ENCODE measurements around the gene SULT4A1.
"Not testable (repeated sequence)": the region's sequence is repeated elsewhere in the genome, so short reads cannot be mapped to it uniquely, and the experiment has no call there.

The SULT4A1 gene

GRCh38 chr22:43862074-43862881 is at the start of gene SULT4A1:
TSS of gene SULT4A1 (minus strand) at chr22:43862513. CDS start at chr22:43862382, 131 bp downstream.
- no peak within 1 kb of the TSS for H3K27ac Mint-ChIP-seq
- no peak within 1 kb of the TSS for H3K4me3 Mint-ChIP-seq
- no peaks in the 10 kb centered on the region for H3K4me1 Mint-ChIP-seq (ENCODE audit: low read depth)
- peaks cover 38% of the 10 kb centered on the region for H3K27me3 Mint-ChIP-seq (ENCODE audit: low read depth)
- H3K36me3 Mint-ChIP-seq (ENCODE audit: low read depth), result no peaks in the 10 kb centered on the region
- no peaks in the 10 kb centered on the region for H3K9me3 Mint-ChIP-seq

GRCh38 chr22:43911351-43911750 is 49.0 kb upstream of the SULT4A1 start:
- Mint-ChIP-seq H3K4me1 (ENCODE audit: low read depth) (no peaks in the 10 kb centered on the region), H3K27ac (no peak overlapping the region), H3K27me3 (ENCODE audit: low read depth) (peaks cover 31% of the 10 kb centered on the region), H3K9me3 (no peaks in the 10 kb centered on the region), H3K4me3 (no peak overlapping the region), H3K36me3 (ENCODE audit: low read depth) (no peaks in the 10 kb centered on the region)

GRCh38 chr22:43910178-43910695 is 47.9 kb upstream of the SULT4A1 start:
- H3K27me3 Mint-ChIP-seq (ENCODE audit: low read depth), result peaks cover 31% of the 10 kb centered on the region
- no peaks in the 10 kb centered on the region for H3K36me3 Mint-ChIP-seq (ENCODE audit: low read depth)
- H3K4me3 Mint-ChIP-seq, result no peak overlapping the region
- H3K27ac Mint-ChIP-seq, result no peak overlapping the region
- no peaks in the 10 kb centered on the region for H3K4me1 Mint-ChIP-seq (ENCODE audit: low read depth)
- H3K9me3 Mint-ChIP-seq, result no peaks in the 10 kb centered on the region

- Mint-ChIP-seq H3K27ac (no peak overlapping the region), H3K4me3 (no peak overlapping the region), H3K36me3 (ENCODE audit: low read depth) (no peaks in the 10 kb centered on the region), H3K9me3 (no peaks in the 10 kb centered on the region), H3K27me3 (ENCODE audit: low read depth) (peaks cover 31% of the 10 kb centered on the region), H3K4me1 (ENCODE audit: low read depth) (no peaks in the 10 kb centered on the region)
Measured at GRCh38 chr22:43909708-43910107, 47.4 kb upstream of the SULT4A1 start.

GRCh38 chr22:43905681-43906080 is 43.4 kb upstream of the SULT4A1 start:
- no peaks in the 10 kb centered on the region for H3K4me1 Mint-ChIP-seq (ENCODE audit: low read depth)
- no peak overlapping the region for H3K27ac Mint-ChIP-seq

GRCh38 chr22:43904412-43904811 is 42.1 kb upstream of the SULT4A1 start:
- H3K4me3 Mint-ChIP-seq; H3K4me1 Mint-ChIP-seq (ENCODE audit: low read depth); H3K27ac Mint-ChIP-seq; H3K9me3 Mint-ChIP-seq; H3K27me3 Mint-ChIP-seq (ENCODE audit: low read depth); H3K36me3 Mint-ChIP-seq (ENCODE audit: low read depth): not testable (repeated sequence)

More at GRCh38 chr22:43905681-43906080, 43.4 kb upstream of the SULT4A1 start:
- no peak overlapping the region for H3K4me3 Mint-ChIP-seq
- no peaks in the 10 kb centered on the region for H3K36me3 Mint-ChIP-seq (ENCODE audit: low read depth)
- H3K9me3 Mint-ChIP-seq, result no peaks in the 10 kb centered on the region
- peaks cover 5% of the 10 kb centered on the region for H3K27me3 Mint-ChIP-seq (ENCODE audit: low read depth)

- H3K27ac Mint-ChIP-seq, H3K4me3 Mint-ChIP-seq, H3K9me3 Mint-ChIP-seq: not testable (repeated sequence)
Measured at GRCh38 chr22:43903033-43903432, 40.7 kb upstream of the SULT4A1 start.

GRCh38 chr22:43901976-43902643 is 39.8 kb upstream of the SULT4A1 start:
- H3K27ac Mint-ChIP-seq, result no peak overlapping the region
- no peaks in the 10 kb centered on the region for H3K36me3 Mint-ChIP-seq (ENCODE audit: low read depth)
- no peaks in the 10 kb centered on the region for H3K4me1 Mint-ChIP-seq (ENCODE audit: low read depth)
- no peak overlapping the region for H3K4me3 Mint-ChIP-seq
- H3K9me3 Mint-ChIP-seq, result no peaks in the 10 kb centered on the region
- no peaks in the 10 kb centered on the region for H3K27me3 Mint-ChIP-seq (ENCODE audit: low read depth)

More at GRCh38 chr22:43903033-43903432, 40.7 kb upstream of the SULT4A1 start:
- H3K27me3 Mint-ChIP-seq (ENCODE audit: low read depth); H3K4me1 Mint-ChIP-seq (ENCODE audit: low read depth); H3K36me3 Mint-ChIP-seq (ENCODE audit: low read depth): not testable (repeated sequence)

- no peaks in the 10 kb centered on the region for H3K36me3 Mint-ChIP-seq (ENCODE audit: low read depth)
- no peaks in the 10 kb centered on the region for H3K9me3 Mint-ChIP-seq
- H3K4me3 Mint-ChIP-seq, result no peak overlapping the region
- H3K4me1 Mint-ChIP-seq (ENCODE audit: low read depth), result no peaks in the 10 kb centered on the region
- no peaks in the 10 kb centered on the region for H3K27me3 Mint-ChIP-seq (ENCODE audit: low read depth)
- H3K27ac Mint-ChIP-seq, result no peak overlapping the region
Measured at GRCh38 chr22:43900206-43900605, 37.9 kb upstream of the SULT4A1 start.

GRCh38 chr22:43897751-43898261 is 35.5 kb upstream of the SULT4A1 start:
- Mint-ChIP-seq H3K4me1 (ENCODE audit: low read depth) (no peaks in the 10 kb centered on the region), H3K9me3 (no peaks in the 10 kb centered on the region), H3K27ac (no peak overlapping the region), H3K27me3 (ENCODE audit: low read depth) (peaks cover 7% of the 10 kb centered on the region), H3K4me3 (no peak overlapping the region), H3K36me3 (ENCODE audit: low read depth) (no peaks in the 10 kb centered on the region)

- Mint-ChIP-seq H3K27ac (no peak overlapping the region), H3K36me3 (ENCODE audit: low read depth) (no peaks in the 10 kb centered on the region), H3K4me1 (ENCODE audit: low read depth) (no peaks in the 10 kb centered on the region), H3K27me3 (ENCODE audit: low read depth) (peaks cover 18% of the 10 kb centered on the region), H3K4me3 (no peak overlapping the region), H3K9me3 (no peaks in the 10 kb centered on the region)
Measured at GRCh38 chr22:43895986-43896645, 33.8 kb upstream of the SULT4A1 start.

- H3K9me3 Mint-ChIP-seq, result no peaks in the 10 kb centered on the region
- H3K27me3 Mint-ChIP-seq (ENCODE audit: low read depth), result peaks cover 30% of the 10 kb centered on the region
- H3K36me3 Mint-ChIP-seq (ENCODE audit: low read depth), result no peaks in the 10 kb centered on the region
- no peak overlapping the region for H3K4me3 Mint-ChIP-seq
- no peaks in the 10 kb centered on the region for H3K4me1 Mint-ChIP-seq (ENCODE audit: low read depth)
- no peak overlapping the region for H3K27ac Mint-ChIP-seq
Measured at GRCh38 chr22:43894122-43894521, 31.8 kb upstream of the SULT4A1 start.

GRCh38 chr22:43893266-43893665 is 31.0 kb upstream of the SULT4A1 start:
- Mint-ChIP-seq H3K27me3 (ENCODE audit: low read depth) (peaks cover 35% of the 10 kb centered on the region), H3K36me3 (ENCODE audit: low read depth) (no peaks in the 10 kb centered on the region), H3K4me1 (ENCODE audit: low read depth) (no peaks in the 10 kb centered on the region)

GRCh38 chr22:43892183-43892894 is 30.0 kb upstream of the SULT4A1 start:
- Mint-ChIP-seq H3K27me3 (ENCODE audit: low read depth) (peaks cover 38% of the 10 kb centered on the region), H3K36me3 (ENCODE audit: low read depth) (no peaks in the 10 kb centered on the region), H3K4me3 (no peak overlapping the region), H3K4me1 (ENCODE audit: low read depth) (no peaks in the 10 kb centered on the region), H3K9me3 (no peaks in the 10 kb centered on the region), H3K27ac (no peak overlapping the region)

More at GRCh38 chr22:43893266-43893665, 31.0 kb upstream of the SULT4A1 start:
- H3K9me3 Mint-ChIP-seq, result no peaks in the 10 kb centered on the region
- H3K4me3 Mint-ChIP-seq, result no peak overlapping the region
- no peak overlapping the region for H3K27ac Mint-ChIP-seq
